Hepatocyte (in vitro differentiated cells): ENCODE data around the gene IGFBPL1.

ENCODE experiments used
- EZH2phosphoT487 ChIP-seq: fragments of 200-600 bp; sonication (generic); IDR thresholded peaks from one replicate; pipeline ENCODE4 v1.6.1; 2018; ENCODE audit warnings: antibody characterized with exemption, mild to moderate bottlenecking, low read depth, moderate library complexity; ENCODE audit not compliant: unreplicated experiment, severe bottlenecking
- TF ChIP-seq, protein P1 (sequence below): fragments of 200-600 bp; sonication (generic); IDR thresholded peaks from 2 replicates; pipeline ENCODE4 v1.5.1; 2016; ENCODE audit warnings: antibody characterized with exemption, mild to moderate bottlenecking; ENCODE audit not compliant: poor library complexity

DNA sequence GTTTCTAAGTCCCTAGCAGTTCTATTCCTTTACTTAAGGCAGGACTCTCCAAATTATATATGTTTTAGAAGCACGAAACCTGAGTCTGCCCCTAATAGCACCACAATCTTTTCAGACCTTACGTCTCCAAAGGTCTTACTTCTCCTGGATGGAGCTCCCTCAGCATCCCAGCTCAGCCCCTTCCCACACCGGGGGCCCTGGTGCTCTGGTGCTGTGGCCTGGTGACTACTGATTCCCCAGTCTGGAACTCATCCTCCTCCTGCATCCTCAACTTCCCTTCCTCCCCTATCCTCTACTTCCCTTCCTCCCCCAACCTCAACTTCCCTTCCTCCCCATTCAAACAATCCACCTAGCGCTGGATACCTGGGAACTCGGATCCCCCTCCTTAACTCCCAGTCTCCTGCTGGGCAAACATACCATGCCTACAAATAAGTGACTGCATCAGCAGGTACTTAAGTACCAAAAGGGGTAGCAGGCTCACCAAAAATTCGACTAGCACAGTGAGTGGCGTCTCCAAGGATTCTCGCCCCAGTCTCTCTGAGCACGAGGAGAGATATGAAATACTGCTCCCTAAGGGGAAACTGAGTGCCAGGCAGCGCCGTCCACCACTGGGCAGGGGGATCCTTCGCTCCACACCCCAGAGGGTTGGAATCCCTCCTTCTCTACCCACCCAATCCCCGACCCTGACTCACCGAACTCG is 831 bp downstream of the IGFBPL1 start:
- TF ChIP-seq, protein P1, sequence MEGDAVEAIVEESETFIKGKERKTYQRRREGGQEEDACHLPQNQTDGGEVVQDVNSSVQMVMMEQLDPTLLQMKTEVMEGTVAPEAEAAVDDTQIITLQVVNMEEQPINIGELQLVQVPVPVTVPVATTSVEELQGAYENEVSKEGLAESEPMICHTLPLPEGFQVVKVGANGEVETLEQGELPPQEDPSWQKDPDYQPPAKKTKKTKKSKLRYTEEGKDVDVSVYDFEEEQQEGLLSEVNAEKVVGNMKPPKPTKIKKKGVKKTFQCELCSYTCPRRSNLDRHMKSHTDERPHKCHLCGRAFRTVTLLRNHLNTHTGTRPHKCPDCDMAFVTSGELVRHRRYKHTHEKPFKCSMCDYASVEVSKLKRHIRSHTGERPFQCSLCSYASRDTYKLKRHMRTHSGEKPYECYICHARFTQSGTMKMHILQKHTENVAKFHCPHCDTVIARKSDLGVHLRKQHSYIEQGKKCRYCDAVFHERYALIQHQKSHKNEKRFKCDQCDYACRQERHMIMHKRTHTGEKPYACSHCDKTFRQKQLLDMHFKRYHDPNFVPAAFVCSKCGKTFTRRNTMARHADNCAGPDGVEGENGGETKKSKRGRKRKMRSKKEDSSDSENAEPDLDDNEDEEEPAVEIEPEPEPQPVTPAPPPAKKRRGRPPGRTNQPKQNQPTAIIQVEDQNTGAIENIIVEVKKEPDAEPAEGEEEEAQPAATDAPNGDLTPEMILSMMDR: no peak
- no peak for TF ChIP-seq EZH2phosphoT487
